Measurements from ENCODE around the gene PPFIBP1. TPM values are rescaled to one million over a fixed set of nuclear protein-coding genes. Genes with fewer than 3 reads are reported as not detected.

Gene PPFIBP1
- total RNA-seq, 1 donor from 2014 or later, result 84.1 TPM

DNA sequence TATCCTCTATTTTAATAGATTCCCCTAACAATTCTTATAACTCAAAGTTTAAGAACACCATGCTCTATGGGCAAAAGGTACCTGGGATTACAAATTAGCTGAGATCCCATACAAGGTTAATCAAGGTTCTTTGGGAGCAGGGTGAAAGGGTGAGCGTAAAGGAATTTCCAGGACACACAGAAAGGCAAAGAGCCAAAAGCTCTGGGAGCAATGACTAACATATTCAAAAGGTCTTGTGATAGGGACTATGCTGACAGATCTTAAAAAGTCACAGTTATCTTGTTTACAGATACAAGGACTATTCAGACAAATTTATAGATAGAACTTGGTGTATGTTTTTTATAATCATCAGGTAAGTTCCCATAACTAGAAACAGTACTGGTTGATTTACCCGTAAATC, 19.5 kb upstream of the PPFIBP1 start:
- no peak overlapping the region for H3K4me3 Mint-ChIP-seq (ENCODE audit: unreplicated experiment)
- DNase-seq (ENCODE audit: extremely low spot score, unreplicated experiment), result no peak
- no peak for TF ChIP-seq CTCF (IDR thresholded peaks at IDR 0.05)
- no peak overlapping the region for H3K27ac Mint-ChIP-seq (ENCODE audit: unreplicated experiment)
- peaks cover 6% of the 10 kb centered on the region for H3K9me3 Mint-ChIP-seq (ENCODE audit: unreplicated experiment)
- no peaks in the 10 kb centered on the region for H3K27me3 Mint-ChIP-seq (ENCODE audit: unreplicated experiment)
- no peaks in the 10 kb centered on the region for H3K36me3 Mint-ChIP-seq (ENCODE audit: unreplicated experiment)
- peaks cover 10% of the 10 kb centered on the region for H3K4me1 Mint-ChIP-seq (ENCODE audit: unreplicated experiment)

GRCh38 chr12:27505109-27505508, 18.9 kb upstream of the PPFIBP1 start:
- no peak overlapping the region for H3K27ac Mint-ChIP-seq (ENCODE audit: unreplicated experiment)

DNA sequence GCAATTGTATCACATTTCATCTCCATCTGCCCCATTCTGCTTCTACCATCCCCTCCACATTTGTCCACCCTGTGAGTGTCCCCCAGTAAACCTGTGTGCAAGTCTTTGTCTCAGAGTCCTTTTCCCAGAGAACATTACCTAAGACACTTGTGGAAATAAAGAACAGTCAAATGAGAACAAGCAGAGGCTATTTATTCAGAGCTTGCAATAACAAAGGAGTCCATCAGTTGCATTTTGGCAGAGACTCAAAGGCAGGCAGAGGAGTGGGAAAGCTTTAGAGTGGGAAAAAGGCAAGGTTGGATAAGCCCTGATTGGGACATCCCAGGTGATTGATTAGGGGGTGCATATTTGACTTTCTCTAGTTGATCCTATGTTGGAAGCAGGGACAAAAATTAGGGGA, 18.2 kb upstream of the PPFIBP1 start:
- H3K27ac Mint-ChIP-seq (ENCODE audit: unreplicated experiment), result no peak overlapping the region
- TF ChIP-seq CTCF (IDR thresholded peaks at IDR 0.05), result no peak
- no peaks in the 10 kb centered on the region for H3K27me3 Mint-ChIP-seq (ENCODE audit: unreplicated experiment)
- peaks cover 6% of the 10 kb centered on the region for H3K9me3 Mint-ChIP-seq (ENCODE audit: unreplicated experiment)
- DNase-seq (ENCODE audit: extremely low spot score, unreplicated experiment), result no peak
- peaks cover 10% of the 10 kb centered on the region for H3K4me1 Mint-ChIP-seq (ENCODE audit: unreplicated experiment)
- H3K4me3 Mint-ChIP-seq (ENCODE audit: unreplicated experiment), result no peak overlapping the region
- H3K36me3 Mint-ChIP-seq (ENCODE audit: unreplicated experiment), result no peaks in the 10 kb centered on the region

More at GRCh38 chr12:27505109-27505508, 18.9 kb upstream of the PPFIBP1 start:
- DNase-seq (ENCODE audit: extremely low spot score, unreplicated experiment), result no peak
- peaks cover 6% of the 10 kb centered on the region for H3K9me3 Mint-ChIP-seq (ENCODE audit: unreplicated experiment)
- H3K27me3 Mint-ChIP-seq (ENCODE audit: unreplicated experiment), result no peaks in the 10 kb centered on the region
- H3K4me1 Mint-ChIP-seq (ENCODE audit: unreplicated experiment), result peaks cover 10% of the 10 kb centered on the region
- TF ChIP-seq CTCF (IDR thresholded peaks at IDR 0.05), result no peak
- H3K36me3 Mint-ChIP-seq (ENCODE audit: unreplicated experiment), result no peaks in the 10 kb centered on the region
- no peak overlapping the region for H3K4me3 Mint-ChIP-seq (ENCODE audit: unreplicated experiment)

- no peaks in the 10 kb centered on the region for H3K36me3 Mint-ChIP-seq (ENCODE audit: unreplicated experiment)
- H3K4me1 Mint-ChIP-seq (ENCODE audit: unreplicated experiment), result peaks cover 10% of the 10 kb centered on the region
- no peak overlapping the region for H3K27ac Mint-ChIP-seq (ENCODE audit: unreplicated experiment)
- no peak for TF ChIP-seq CTCF (IDR thresholded peaks at IDR 0.05)
- H3K4me3 Mint-ChIP-seq (ENCODE audit: unreplicated experiment), result no peak overlapping the region
- H3K27me3 Mint-ChIP-seq (ENCODE audit: unreplicated experiment), result no peaks in the 10 kb centered on the region
- no peak for DNase-seq (ENCODE audit: extremely low spot score, unreplicated experiment)
- peaks cover 6% of the 10 kb centered on the region for H3K9me3 Mint-ChIP-seq (ENCODE audit: unreplicated experiment)
Observed at GRCh38 chr12:27506645-27507189, 17.3 kb upstream of the PPFIBP1 start.

DNA sequence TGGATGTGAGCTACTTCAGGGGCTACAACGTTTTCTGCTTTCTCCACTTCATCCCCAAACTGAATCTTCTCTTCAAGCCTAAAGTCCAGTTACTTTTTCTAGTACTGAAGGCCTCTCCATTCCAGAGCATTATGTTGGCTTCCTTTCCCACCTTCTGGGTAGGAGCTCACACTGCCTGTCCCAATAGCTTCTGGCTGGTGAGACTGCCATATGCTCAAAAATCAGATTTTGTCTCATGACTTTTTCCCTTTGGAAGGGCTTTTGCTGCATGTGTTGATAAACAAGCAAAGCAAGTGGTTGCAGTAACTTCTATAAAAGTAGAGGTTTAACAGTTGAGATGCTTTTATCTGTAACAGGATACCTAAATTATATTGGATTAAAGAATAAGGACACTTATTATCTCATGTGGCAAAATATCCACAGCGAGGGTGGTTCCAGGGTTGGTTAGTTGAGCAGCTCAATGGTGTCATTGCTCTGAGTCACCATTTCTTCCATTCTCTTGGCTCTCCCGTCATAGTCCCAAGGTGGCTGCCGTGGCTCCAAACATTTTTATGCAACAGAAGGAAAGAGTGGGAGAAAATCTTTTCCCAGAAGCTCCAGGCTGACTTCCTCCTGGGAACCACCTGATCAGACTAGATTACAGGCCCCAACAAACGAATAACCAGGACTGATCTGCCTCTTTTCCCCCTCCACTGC, 15.1 kb upstream of the PPFIBP1 start:
- Mint-ChIP-seq H3K4me3 (ENCODE audit: unreplicated experiment) (no peak overlapping the region), H3K4me1 (ENCODE audit: unreplicated experiment) (peaks cover 10% of the 10 kb centered on the region), H3K9me3 (ENCODE audit: unreplicated experiment) (peaks cover 6% of the 10 kb centered on the region), H3K27ac (ENCODE audit: unreplicated experiment) (no peak overlapping the region), H3K36me3 (ENCODE audit: unreplicated experiment) (no peaks in the 10 kb centered on the region), H3K27me3 (ENCODE audit: unreplicated experiment) (no peaks in the 10 kb centered on the region)
- no peak for DNase-seq (ENCODE audit: extremely low spot score, unreplicated experiment)
- TF ChIP-seq CTCF (IDR thresholded peaks at IDR 0.05), result no peak
